Eye (tissue), 1 donor: Measurements from ENCODE around the gene TRAF1.

Source experiments
- DNase-seq: peaks from one replicate; pipeline ENCODE4 v3.0.0-alpha.2; 2015

Gene TRAF1

DNA sequence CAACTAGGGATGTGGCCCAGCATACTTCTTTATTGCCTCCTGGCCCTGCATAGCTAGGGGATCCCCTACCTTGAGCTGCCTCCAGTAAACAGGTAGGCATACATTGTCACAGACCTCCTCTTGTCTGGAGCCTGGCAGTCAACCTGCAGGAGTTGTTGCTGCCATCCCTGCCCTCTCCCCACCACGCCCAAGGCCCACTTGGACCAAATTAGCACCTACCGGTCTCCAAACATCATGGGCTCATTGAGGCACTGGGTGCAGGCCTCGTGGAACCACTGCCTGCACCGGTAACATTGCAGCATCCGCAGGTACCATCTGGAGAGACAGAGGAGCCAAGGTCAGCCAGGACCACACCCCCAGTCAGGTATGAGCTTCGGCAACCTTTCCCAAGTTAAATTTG, 59.9 kb downstream of the TRAF1 start:
- DNase-seq, result no peak

- DNase-seq, result no peak
These were observed 60.8 kb downstream of the TRAF1 start for GRCh38 chr9:120865809-120866208.

GRCh38 chr9:120865176-120865575, 61.4 kb downstream of the TRAF1 start:
- DNase-seq, result no peak

DNA sequence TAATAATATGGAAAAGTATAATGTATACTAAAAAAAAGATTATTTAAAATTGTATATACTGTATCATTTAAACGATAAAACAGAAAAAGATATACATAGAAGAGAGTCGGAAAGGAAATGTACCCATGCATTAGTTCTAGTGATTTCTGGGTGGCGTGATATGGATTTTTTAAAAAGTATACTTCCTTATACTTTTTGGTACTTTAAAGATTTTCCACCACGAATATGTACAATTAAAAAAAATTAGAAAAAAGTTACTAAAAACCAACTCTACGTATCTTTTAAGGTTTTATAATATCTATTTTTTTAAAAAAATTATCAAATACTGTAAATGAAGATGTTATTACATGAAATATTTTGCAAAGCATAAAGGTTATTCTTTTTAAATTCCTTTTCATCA, 61.9 kb downstream of the TRAF1 start:
- DNase-seq, result no peak

- no peak for DNase-seq
These were observed 62.8 kb downstream of the TRAF1 start for GRCh38 chr9:120863833-120864232.

DNA sequence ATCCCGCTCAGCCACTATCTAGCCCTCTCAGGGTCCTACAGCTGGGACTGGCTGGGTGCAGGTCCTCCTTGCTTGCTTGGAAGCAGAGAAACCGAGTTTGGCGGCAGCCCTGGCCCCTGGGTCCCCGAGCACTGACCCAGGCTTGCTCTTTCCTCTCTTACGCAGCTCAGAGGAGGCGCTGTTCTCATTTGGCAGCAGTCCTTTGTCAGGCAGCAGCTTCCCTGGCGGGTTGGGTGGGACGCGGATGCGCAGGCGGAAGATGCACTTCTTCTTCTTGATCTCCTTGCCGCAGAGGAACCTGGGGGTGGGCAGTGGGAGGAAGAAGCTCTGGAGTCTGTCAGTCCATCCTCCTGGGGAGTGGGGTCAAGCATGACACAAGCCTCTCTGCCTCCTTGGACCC, 64.1 kb downstream of the TRAF1 start:
- DNase-seq, result no peak

DNA sequence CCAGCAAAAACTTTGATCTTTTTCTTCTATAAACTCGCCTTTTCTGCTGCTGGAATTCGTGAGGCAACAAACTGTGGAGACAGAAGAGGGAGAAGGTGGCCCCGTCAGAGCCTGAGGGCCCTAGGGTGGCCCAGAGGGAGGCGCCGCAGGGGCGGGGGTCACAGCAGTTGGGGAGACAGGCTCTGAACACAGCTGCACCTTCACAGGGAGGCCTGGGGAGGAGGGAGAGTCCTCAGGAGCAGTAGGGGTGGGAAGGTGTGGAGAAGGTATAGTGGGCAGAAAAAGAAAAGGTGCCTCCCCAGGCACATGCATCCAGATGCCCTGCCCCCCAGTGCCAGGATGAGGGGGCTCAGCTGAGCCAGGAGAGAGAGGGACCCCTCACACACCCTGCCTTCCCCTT, 64.7 kb downstream of the TRAF1 start:
- no peak for DNase-seq

DNA sequence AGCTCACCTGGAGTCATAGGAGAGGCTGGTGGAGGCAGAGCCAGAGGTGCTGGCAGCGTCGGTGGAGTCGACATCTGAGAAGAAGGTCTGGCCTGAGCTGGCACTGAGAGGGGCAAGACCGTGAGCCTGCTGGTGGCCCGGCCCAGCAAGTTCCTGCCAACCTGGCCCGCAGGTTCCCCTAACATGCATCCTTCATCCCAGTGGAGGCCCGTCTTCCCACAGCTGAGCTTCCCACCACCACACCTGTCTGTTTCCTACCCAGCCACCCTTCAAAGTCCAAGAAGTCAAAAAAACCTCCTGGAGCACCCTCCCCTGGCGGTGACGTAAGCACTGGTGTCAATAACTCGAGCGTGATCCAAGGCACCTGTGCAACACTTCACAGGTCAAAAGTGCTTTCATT, 66.5 kb downstream of the TRAF1 start:
- DNase-seq, result no peak

GRCh38 chr9:120859361-120859760, 67.2 kb downstream of the TRAF1 start:
- no peak for DNase-seq

DNA sequence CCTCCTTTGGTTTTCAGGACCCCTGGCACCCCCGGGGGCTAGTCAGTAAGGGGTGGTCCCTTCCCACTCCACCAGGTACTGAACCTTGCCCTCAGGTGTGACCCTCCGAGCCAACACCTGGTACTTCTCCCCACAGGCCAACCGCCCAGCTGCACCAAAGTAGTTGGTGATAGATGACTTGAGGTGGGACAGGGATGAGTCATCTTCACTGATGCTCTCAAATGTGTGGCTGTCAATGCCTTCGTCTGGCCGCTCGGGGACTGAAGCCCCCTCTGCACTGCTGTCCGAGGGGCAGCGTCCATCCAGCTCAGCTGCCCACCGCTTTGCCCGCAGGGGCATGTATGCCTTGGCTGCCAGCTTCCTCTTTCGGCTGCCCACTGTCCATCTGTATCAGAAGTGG, 68.7 kb downstream of the TRAF1 start:
- DNase-seq, result no peak

DNA sequence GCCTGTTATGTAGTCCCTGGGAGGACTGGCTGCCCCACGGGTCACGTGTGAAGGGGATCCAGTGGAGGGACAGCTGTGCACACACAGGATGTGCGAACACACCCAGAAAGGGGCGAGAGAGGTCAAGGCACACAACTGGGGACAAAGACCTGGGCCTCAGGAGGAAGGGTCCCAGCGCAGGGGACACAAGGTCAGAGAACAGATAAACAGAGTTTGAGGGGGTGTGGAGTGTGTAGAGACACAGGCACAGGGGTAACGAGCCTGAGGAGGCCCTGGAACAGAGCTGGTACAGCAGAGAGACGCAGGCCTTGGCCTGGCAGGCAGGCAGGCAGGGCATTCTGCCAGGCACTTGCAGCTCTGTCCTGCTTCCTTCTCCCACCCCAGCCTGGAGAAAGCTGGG, 69.1 kb downstream of the TRAF1 start:
- DNase-seq, result no peak

DNA sequence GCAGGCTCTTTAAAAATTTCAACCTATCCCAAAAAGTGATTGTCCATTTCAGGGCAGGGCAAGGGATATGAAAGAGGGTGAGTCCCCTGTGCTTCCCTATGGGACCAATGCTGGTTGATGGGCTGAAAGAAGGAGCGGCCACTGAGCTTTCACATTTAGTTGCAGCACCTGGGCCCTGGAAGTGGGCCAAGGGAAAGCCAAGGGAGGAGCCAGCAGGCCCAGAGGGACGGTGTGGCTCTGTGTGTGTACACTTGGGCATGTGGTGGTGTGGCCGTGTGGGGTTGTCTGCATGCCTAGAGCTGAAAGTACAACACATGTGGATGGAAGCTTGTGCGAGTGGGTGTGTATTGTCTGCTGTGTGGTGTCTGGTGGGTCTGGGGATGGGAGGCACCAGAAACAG, 69.9 kb downstream of the TRAF1 start:
- DNase-seq, result no peak

DNA sequence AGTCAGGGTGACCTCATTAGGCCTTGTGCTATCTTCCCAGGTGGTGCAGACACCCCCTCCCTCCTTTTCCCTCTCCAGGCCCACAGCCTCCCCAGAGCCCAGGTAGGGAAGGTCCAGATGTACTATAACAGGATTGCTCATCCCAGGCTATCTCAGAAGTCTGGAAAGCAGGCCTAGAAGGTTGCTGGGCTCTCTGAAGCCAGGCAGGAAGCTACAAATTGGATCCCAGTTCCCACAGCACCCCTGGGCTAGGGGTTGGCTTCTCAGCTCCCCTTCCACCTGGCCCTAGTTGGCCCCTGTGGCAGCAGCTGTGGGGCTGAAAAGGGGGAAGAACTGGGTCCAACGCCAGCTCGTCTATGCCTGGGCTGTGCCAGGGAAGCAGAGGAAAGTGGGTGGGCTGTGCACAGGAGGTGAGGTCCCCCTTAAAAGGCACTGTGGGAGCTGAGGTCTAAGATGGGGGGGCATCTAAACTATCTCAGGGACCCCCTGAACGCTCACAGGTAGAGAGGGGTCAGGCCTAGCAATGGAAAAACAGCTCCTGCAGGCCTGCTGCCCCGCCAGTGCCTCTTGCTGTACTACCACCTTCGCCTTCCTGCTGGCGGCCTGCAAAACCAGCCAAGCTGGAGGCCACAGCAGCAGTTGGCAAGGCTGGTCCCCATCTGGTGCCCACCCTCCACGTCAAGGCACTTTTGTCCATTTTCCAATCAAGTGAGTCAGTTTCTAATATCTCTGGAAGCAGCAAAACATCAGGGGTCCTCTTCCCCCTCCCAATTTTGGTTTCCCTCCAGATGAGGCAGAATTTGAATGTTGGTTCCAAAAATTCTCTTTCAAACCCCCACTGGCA, 70.5 kb downstream of the TRAF1 start:
- DNase-seq, result no peak

DNA sequence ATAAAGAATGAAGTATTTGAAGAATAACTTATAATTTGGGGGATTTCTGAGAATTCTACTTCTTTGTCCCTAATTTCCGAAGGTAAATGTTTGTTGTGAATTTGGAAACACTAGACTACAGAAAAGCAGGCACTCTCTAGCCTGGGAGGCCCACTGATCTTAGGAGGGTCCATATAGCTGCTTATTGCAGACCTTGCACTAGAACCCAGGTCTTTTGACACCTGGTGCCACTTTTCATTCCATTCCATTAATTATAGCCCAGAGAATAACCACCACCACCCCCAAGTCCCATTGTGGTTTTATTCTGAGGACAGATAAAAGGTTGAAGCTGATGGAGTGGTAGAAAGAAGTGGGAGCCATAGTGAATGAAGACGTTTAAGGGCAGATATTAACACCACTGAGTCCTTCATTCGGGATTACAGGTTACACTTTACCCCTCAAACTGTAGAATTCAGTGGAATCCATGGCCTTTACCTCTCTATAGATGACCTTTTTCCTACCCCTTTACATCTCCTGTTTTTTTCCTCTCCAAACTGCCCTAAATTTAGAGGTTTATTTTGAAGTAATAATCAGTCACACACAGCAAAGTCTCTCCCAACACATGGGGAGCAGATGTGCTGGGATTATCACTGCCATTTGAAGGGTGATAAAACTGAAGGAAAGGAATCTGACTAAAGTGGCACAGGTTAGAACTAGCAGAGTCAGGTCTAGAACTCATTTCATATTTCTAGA, 71.8 kb downstream of the TRAF1 start:
- DNase-seq, result no peak

DNA sequence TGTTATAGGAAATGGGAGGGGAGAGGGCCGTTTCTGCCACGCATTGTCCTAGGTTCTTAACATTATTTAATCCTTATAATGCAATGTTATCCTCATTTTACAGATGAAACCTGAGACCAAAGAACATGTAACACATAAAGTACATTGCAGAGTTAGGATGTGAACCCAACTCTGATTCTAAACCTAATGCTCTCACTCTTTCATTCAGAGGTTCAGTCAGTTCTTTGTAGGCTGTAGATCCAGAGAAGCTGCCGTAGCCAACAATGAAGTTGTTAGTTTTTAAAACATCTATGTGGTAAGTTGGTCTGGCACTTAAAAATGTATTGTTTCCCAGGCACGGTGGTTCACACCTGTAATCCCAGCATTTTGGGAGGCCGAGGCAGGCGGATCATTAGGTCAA, 73.4 kb downstream of the TRAF1 start:
- no peak for DNase-seq
